HG03439 (cell line): ENCODE measurements around the gene INPP5A.

ENCODE experiments used
- ATAC-seq: cut with Tn5 transposase; IDR thresholded peaks from one replicate; pipeline ENCODE4 v1.9.1; 2021; ENCODE audit warnings: mild to moderate bottlenecking, moderate library complexity; ENCODE audit not compliant: unreplicated experiment

INPP5A gene

GRCh38 chr10:132624847-132625471 is 87.4 kb downstream of the INPP5A start:
- no peak for ATAC-seq

GRCh38 chr10:132626019-132626760 is 88.6 kb downstream of the INPP5A start:
- ATAC-seq, result no peak

- ATAC-seq, result no peak
Observed at GRCh38 chr10:132626761-132627665, 89.4 kb downstream of the INPP5A start.

- no peak for ATAC-seq
Observed at GRCh38 chr10:132627666-132628531, 90.3 kb downstream of the INPP5A start.

GRCh38 chr10:132628966-132629900 is 91.6 kb downstream of the INPP5A start:
- no peak for ATAC-seq

- ATAC-seq, result no peak
Observed at GRCh38 chr10:132630156-132630555, 92.6 kb downstream of the INPP5A start.

- ATAC-seq, result no peak
Observed at GRCh38 chr10:132630666-132631337, 93.2 kb downstream of the INPP5A start.

- ATAC-seq, result no peak
Observed at GRCh38 chr10:132631338-132631735, 93.8 kb downstream of the INPP5A start.

GRCh38 chr10:132632091-132632561 is 94.5 kb downstream of the INPP5A start:
- ATAC-seq, result no peak

GRCh38 chr10:132632851-132633684 is 95.5 kb downstream of the INPP5A start:
- no peak for ATAC-seq

- no peak for ATAC-seq
Observed at GRCh38 chr10:132634241-132634946, 96.8 kb downstream of the INPP5A start.

- ATAC-seq, result no peak
Observed at GRCh38 chr10:132634947-132635271, 97.3 kb downstream of the INPP5A start.

- no peak for ATAC-seq
Observed at GRCh38 chr10:132636358-132636757, 98.8 kb downstream of the INPP5A start.

- ATAC-seq, result no peak
Observed at GRCh38 chr10:132637477-132638129, 100.0 kb downstream of the INPP5A start.

GRCh38 chr10:132638130-132638515 is 100.5 kb downstream of the INPP5A start:
- ATAC-seq, result no peak

- no peak for ATAC-seq
Observed at GRCh38 chr10:132639470-132639869, 101.9 kb downstream of the INPP5A start.
